GM18520 (cell line): Measurements from ENCODE around the gene TENM4.
"Not testable (repeated sequence)": the region's sequence is repeated elsewhere in the genome, so short reads cannot be mapped to it uniquely, and the experiment has no call there.

Experiments used
- ATAC-seq: cut with Tn5 transposase; IDR thresholded peaks from one replicate; pipeline ENCODE4 v1.9.1; 2021; ENCODE audit not compliant: unreplicated experiment

TENM4 gene

GRCh38 chr11:78922859-78923625 is 517.8 kb downstream of the TENM4 start:
- no peak for ATAC-seq

- ATAC-seq: no peak
Measured at GRCh38 chr11:78921509-78921908, 519.3 kb downstream of the TENM4 start.

- ATAC-seq: no peak
Measured at GRCh38 chr11:78920329-78920728, 520.5 kb downstream of the TENM4 start.

GRCh38 chr11:78916759-78917158 is 524.1 kb downstream of the TENM4 start:
- ATAC-seq: no peak

- ATAC-seq: no peak
Measured at GRCh38 chr11:78914503-78914902, 526.3 kb downstream of the TENM4 start.

GRCh38 chr11:78912778-78913177 is 528.1 kb downstream of the TENM4 start:
- ATAC-seq: no peak

GRCh38 chr11:78910322-78910721 is 530.5 kb downstream of the TENM4 start:
- no peak for ATAC-seq

- no peak for ATAC-seq
Measured at GRCh38 chr11:78909386-78909785, 531.4 kb downstream of the TENM4 start.

GRCh38 chr11:78907636-78908035 is 533.2 kb downstream of the TENM4 start:
- no peak for ATAC-seq

- ATAC-seq: no peak
Measured at GRCh38 chr11:78906566-78906965, 534.3 kb downstream of the TENM4 start.

GRCh38 chr11:78905756-78906155 is 535.1 kb downstream of the TENM4 start:
- ATAC-seq: no peak

- no peak for ATAC-seq
Measured at GRCh38 chr11:78902771-78903507, 537.9 kb downstream of the TENM4 start.

GRCh38 chr11:78901831-78902230 is 539.0 kb downstream of the TENM4 start:
- ATAC-seq: no peak

GRCh38 chr11:78898266-78898775 is 542.5 kb downstream of the TENM4 start:
- no peak for ATAC-seq

GRCh38 chr11:78893996-78894395 is 546.8 kb downstream of the TENM4 start:
- ATAC-seq: no peak

- no peak for ATAC-seq
Measured at GRCh38 chr11:78889698-78890097, 551.1 kb downstream of the TENM4 start.

- no peak for ATAC-seq
Measured at GRCh38 chr11:78886616-78887015, 554.2 kb downstream of the TENM4 start.

- ATAC-seq: no peak
Measured at GRCh38 chr11:78884761-78885160, 556.1 kb downstream of the TENM4 start.

GRCh38 chr11:78883506-78883905 is 557.3 kb downstream of the TENM4 start:
- ATAC-seq: no peak

GRCh38 chr11:78879094-78879980 is 561.5 kb downstream of the TENM4 start:
- ATAC-seq: not testable (repeated sequence)

- no peak for ATAC-seq
Measured at GRCh38 chr11:78878631-78879030, 562.2 kb downstream of the TENM4 start.
